Measurements from ENCODE around the gene UPF2. TPM values are rescaled to one million over a fixed set of nuclear protein-coding genes. Genes with fewer than 3 reads are reported as not detected.
"Not testable (repeated sequence)": the region's sequence is repeated elsewhere in the genome, so short reads cannot be mapped to it uniquely, and the experiment has no call there.

UPF2 gene
- total RNA-seq, 4 donors from 2014 or later = 22.8 to 36.3 (median 26.6) TPM

DNA sequence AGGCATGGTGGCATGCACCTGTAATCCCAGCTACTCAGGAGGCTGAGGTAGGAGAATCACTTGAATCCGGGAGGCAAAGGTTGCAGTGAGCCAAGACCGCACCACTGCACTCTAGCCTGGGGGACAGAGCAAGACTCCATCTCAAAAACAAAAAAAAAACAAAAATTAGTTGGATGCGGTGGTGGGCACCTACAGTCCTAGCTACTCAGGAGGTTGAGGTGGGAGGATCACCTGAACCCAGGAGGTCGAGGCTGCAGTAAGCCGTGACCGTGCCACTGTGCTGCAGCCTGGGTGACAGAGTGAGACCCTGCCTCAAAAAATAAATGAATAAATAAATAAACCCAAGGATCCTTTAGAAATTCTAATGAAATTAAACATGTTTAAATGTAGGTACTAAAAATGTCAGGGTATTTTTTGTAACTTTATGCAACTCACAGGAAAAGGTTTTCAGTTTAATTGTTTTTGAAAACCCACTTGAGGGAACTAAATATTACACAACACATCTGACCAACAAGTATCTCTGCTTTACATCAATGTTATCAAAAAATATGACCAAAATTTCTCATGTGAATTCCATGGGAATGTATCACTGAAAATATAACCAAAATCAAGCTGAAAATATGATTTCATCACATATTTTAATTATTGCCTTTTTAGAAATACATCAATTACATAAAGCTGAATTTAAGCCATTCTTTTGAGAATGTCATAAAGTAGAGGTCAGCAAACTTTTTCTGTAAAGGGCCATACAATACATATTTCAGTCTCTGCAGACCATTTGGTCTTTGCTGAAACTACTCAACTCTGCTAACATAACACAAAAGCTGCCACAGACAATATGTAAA lies 23.9 kb downstream of the UPF2 start:
- Histone ChIP-seq H3K27me3 (no peaks in the 10 kb centered on the region), H3K36me3 (no peaks in the 10 kb centered on the region), H3K4me3 (replicated peaks in 1 of 3) (no peak overlapping the region), H3K9me3 (no peaks in the 10 kb centered on the region), H3K27ac (peak overlapping the region; percentile 49 to 77 (median 63)), H3K4me1 (peaks cover 22 to 23% of the 10 kb centered on the region in 2 donors)
- intact Hi-C loops (cut with DNase I) = no loop called here
- WGBS, 2 donors = 89 to 98% methylated on average over 6 of the region's 6 CpGs
- no peak for TF ChIP-seq POLR2A (IDR thresholded peaks at IDR 0.05)
- TF ChIP-seq, protein P1, sequence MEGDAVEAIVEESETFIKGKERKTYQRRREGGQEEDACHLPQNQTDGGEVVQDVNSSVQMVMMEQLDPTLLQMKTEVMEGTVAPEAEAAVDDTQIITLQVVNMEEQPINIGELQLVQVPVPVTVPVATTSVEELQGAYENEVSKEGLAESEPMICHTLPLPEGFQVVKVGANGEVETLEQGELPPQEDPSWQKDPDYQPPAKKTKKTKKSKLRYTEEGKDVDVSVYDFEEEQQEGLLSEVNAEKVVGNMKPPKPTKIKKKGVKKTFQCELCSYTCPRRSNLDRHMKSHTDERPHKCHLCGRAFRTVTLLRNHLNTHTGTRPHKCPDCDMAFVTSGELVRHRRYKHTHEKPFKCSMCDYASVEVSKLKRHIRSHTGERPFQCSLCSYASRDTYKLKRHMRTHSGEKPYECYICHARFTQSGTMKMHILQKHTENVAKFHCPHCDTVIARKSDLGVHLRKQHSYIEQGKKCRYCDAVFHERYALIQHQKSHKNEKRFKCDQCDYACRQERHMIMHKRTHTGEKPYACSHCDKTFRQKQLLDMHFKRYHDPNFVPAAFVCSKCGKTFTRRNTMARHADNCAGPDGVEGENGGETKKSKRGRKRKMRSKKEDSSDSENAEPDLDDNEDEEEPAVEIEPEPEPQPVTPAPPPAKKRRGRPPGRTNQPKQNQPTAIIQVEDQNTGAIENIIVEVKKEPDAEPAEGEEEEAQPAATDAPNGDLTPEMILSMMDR (IDR thresholded peaks at IDR 0.05) = no peak
- DNase-seq = no peak

GRCh38 chr10:12013926-12014325 lies 28.7 kb downstream of the UPF2 start:
- Histone ChIP-seq H3K27ac (no peak overlapping the region), H3K27me3 (no peaks in the 10 kb centered on the region), H3K4me1 (peaks cover 6 to 9% of the 10 kb centered on the region in 2 donors), H3K36me3 (peaks cover 6 to 7% of the 10 kb centered on the region in 2 donors), H3K9me3 (no peaks in the 10 kb centered on the region), H3K4me3 (replicated peaks in 1 of 3) (no peak overlapping the region)
- intact Hi-C loops (cut with DNase I) = no loop called here
- DNase-seq = no peak
- 98% methylated on average over 1 of the region's 1 CpG for WGBS, 2 donors
- TF ChIP-seq, protein P1 (IDR thresholded peaks at IDR 0.05) = no peak
- TF ChIP-seq POLR2A (IDR thresholded peaks at IDR 0.05) = no peak

DNA sequence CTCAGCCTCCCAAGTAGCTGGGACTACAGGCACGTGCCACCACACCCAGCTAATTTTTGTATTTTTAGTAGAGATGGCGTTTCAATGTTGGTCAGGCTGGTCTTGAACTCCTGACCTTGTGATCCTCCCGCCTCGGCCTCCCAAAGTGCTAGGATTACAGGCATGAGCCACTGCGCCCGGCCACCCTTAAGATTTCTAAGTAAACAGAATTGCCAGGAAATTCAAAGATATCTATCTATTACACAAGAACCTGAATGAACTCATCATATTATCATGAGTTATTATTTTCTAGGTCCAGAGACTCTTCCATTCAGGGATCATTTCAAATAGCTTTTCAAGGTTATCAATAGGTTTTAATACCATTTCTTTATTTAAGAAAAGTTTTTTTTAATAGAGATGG lies 29.2 kb downstream of the UPF2 start:
- intact Hi-C loops (cut with DNase I); H3K27me3 ChIP-seq; H3K9me3 ChIP-seq; DNase-seq; H3K27ac ChIP-seq; H3K4me3 ChIP-seq (replicated peaks in 1 of 3); H3K36me3 ChIP-seq; H3K4me1 ChIP-seq: not testable (repeated sequence)
- 98% methylated on average over 6 of the region's 6 CpGs for WGBS, 2 donors

GRCh38 chr10:12010353-12010752 lies 32.3 kb downstream of the UPF2 start:
- H3K36me3 ChIP-seq = peaks cover 6 to 7% of the 10 kb centered on the region in 2 donors
- no peak for DNase-seq
- H3K9me3 ChIP-seq = no peaks in the 10 kb centered on the region
- no peak overlapping the region for H3K27ac ChIP-seq
- intact Hi-C loops (cut with DNase I) = no loop called here
- TF ChIP-seq, protein P1 (IDR thresholded peaks at IDR 0.05) = no peak
- no peak for TF ChIP-seq POLR2A (IDR thresholded peaks at IDR 0.05)
- H3K4me1 ChIP-seq = no peaks in the 10 kb centered on the region
- WGBS, 2 donors = 95 to 97% methylated on average over 4 of the region's 4 CpGs
- no peaks in the 10 kb centered on the region for H3K27me3 ChIP-seq
- no peak overlapping the region for H3K4me3 ChIP-seq (replicated peaks in 1 of 3)

- H3K27ac ChIP-seq; intact Hi-C loops (cut with DNase I); H3K4me3 ChIP-seq (replicated peaks in 1 of 3); H3K27me3 ChIP-seq; H3K4me1 ChIP-seq; DNase-seq; H3K9me3 ChIP-seq: not testable (repeated sequence)
- peaks cover 6 to 11% of the 10 kb centered on the region in 2 donors for H3K36me3 ChIP-seq
These were observed 33.8 kb downstream of the UPF2 start for GRCh38 chr10:12008842-12009241.

DNA sequence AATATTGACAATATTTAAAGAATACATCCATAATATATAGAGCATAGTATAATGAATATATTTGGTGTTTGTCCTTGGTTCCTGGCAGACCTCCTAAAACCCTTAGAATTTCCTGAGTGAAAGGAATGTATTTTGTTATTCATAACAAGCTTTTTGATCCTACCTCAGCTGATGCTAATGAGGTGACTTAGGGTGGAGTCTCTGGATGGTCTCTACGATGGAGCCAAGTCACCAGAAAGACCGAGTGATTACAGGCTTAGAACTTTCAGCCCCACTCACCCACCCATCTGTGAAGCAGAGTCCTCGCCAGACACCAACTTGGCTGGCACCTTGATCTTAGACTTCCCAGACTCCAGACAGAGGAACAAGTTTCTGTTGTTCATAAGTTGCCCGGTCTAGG lies 35.9 kb downstream of the UPF2 start:
- no peak overlapping the region for H3K27ac ChIP-seq
- no peak for DNase-seq
- H3K4me1 ChIP-seq = no peaks in the 10 kb centered on the region
- 78 to 93% methylated on average over 4 of the region's 4 CpGs for WGBS, 2 donors
- H3K36me3 ChIP-seq = peaks cover 14 to 15% of the 10 kb centered on the region in 2 donors
- H3K4me3 ChIP-seq (replicated peaks in 1 of 3) = no peak overlapping the region
- H3K9me3 ChIP-seq = no peaks in the 10 kb centered on the region
- intact Hi-C loops (cut with DNase I) = no loop called here
- H3K27me3 ChIP-seq = no peaks in the 10 kb centered on the region
- TF ChIP-seq POLR2A (IDR thresholded peaks at IDR 0.05) = no peak
- TF ChIP-seq, protein P1 (IDR thresholded peaks at IDR 0.05) = no peak

Data from thyroid gland (tissue), 4 donors.